Fibroblast of lung (primary cell): ENCODE results near the gene SAXO1. TPM values are rescaled to one million over a fixed set of nuclear protein-coding genes. Genes with fewer than 3 reads are reported as not detected.

Source experiments
- DNase-seq, 2 donors: peaks; one replicate each; pipeline versions ENCODE4 v3.0.0 to v3.0.0-alpha.2; 2010; ENCODE audit warnings: low read depth in 2 of 2
- H2AFZ ChIP-seq: 2 replicates; pipeline ENCODE4 v1.5.1; 2012; ENCODE audit warnings: low read length, control low read depth, inconsistent platforms
- H3K27ac ChIP-seq: 2 replicates; pipeline ENCODE4 v1.5.1; 2011; ENCODE audit warnings: low read length, control low read depth; ENCODE audit not compliant: insufficient read depth
- H3K27me3 ChIP-seq: 2 replicates; pipeline ENCODE4 v1.5.1; 2011; ENCODE audit warnings: mild to moderate bottlenecking, low read length; ENCODE audit not compliant: control insufficient read depth, insufficient read depth
- H3K36me3 ChIP-seq: 2 replicates; pipeline ENCODE4 v1.5.1; 2011; ENCODE audit warnings: low read length; ENCODE audit not compliant: control insufficient read depth, insufficient read depth
- H3K4me1 ChIP-seq: 2 replicates; pipeline ENCODE4 v1.5.1; 2011; ENCODE audit warnings: low read length; ENCODE audit not compliant: control insufficient read depth, insufficient read depth; ENCODE audit errors: extremely low read depth
- H3K4me2 ChIP-seq: 2 replicates; pipeline ENCODE4 v1.5.1; 2011; ENCODE audit warnings: low read length, control low read depth; ENCODE audit not compliant: insufficient read depth; ENCODE audit errors: extremely low read depth
- H3K4me3 ChIP-seq, 4 experiments: fragments of 200-600 bp in 1 of 4; sonication (generic) in 1 of 4; replicated peaks in 1 of 4; 2 replicates each; pipeline ENCODE4 v1.5.1; 2011 to 2016; ENCODE audit warnings: low read length in 4 of 4, low read depth in 3 of 4, mild to moderate bottlenecking in 3 of 4, control low read depth in 2 of 4, inconsistent platforms in 1 of 4, mixed read lengths in 1 of 4; ENCODE audit not compliant: insufficient read depth in 1 of 4; ENCODE audit errors: control extremely low read depth in 1 of 4
- H3K79me2 ChIP-seq: 2 replicates; pipeline ENCODE4 v1.5.1; 2012; ENCODE audit warnings: mild to moderate bottlenecking, low read length, inconsistent platforms; ENCODE audit not compliant: control insufficient read depth, insufficient read depth
- H3K9ac ChIP-seq: 2 replicates; pipeline ENCODE4 v1.5.1; 2011; ENCODE audit warnings: mild to moderate bottlenecking, low read length, control low read depth; ENCODE audit not compliant: insufficient read depth
- H3K9me3 ChIP-seq: 2 replicates; pipeline ENCODE4 v1.5.1; 2012; ENCODE audit warnings: low read depth, low read length; ENCODE audit not compliant: control insufficient read depth, insufficient read depth
- H4K20me1 ChIP-seq: 2 replicates; pipeline ENCODE4 v1.5.1; 2011; ENCODE audit warnings: low read length; ENCODE audit not compliant: control insufficient read depth, insufficient read depth; ENCODE audit errors: extremely low read depth
- CTCF ChIP-seq, 2 donors: IDR thresholded peaks in 1 of 2; conservative IDR thresholded peaks in 1 of 2; 1 replicate in 1 of 2; 2 replicates in 1 of 2; pipeline ENCODE4 v1.5.1; 2011 to 2012; ENCODE audit warnings: low read length in 2 of 2, control low read depth in 1 of 2, inconsistent platforms in 1 of 2, low read depth in 1 of 2, mild to moderate bottlenecking in 1 of 2
- EZH2 ChIP-seq: IDR thresholded peaks from 2 replicates; pipeline ENCODE4 v1.5.1; 2012; ENCODE audit warnings: low read length, control low read depth, mild to moderate bottlenecking; ENCODE audit errors: missing control alignments
- polyA plus RNA-seq, 2 donors: library from polyadenylated mRNA; depleted of rRNA in 1 of 2; stranded (reverse) in 1 of 2; unstranded in 1 of 2; fragments of >200 nt; gene quantifications; 2 replicates each; pipeline ENCODE4 v1.2.1, GENCODE V29; 2011 to 2012; ENCODE audit warnings: missing spikeins in 1 of 2
- total RNA-seq: library from RNA; depleted of rRNA; stranded (reverse); fragments of >200 nt; gene quantifications from 2 replicates; pipeline ENCODE4 v1.2.1, GENCODE V29; 2014

The SAXO1 gene
- total and polyA plus RNA-seq, 2 donors (not counting 1 experiment from before 2014, with no cell fraction given) = 0.01 to 0.17 TPM

GRCh38 chr9:18990494-18990893 lies 42.5 kb downstream of the SAXO1 start:
- Histone ChIP-seq H3K4me1 (no peaks in the 10 kb centered on the region), H3K9me3 (no peaks in the 10 kb centered on the region), H3K27ac (no peak overlapping the region), H3K27me3 (peaks cover 3% of the 10 kb centered on the region), H4K20me1 (no peaks in the 10 kb centered on the region), H3K36me3 (no peaks in the 10 kb centered on the region), H3K4me2 (no peak overlapping the region), H3K79me2 (no peaks in the 10 kb centered on the region), H3K4me3 (no peak overlapping the region), H2AFZ (no peak overlapping the region), H3K9ac (no peak overlapping the region)
- TF ChIP-seq CTCF (conservative IDR thresholded peaks at IDR 0.05 in 1 of 2, IDR thresholded peaks at IDR 0.05 in 1 of 2; ENCODE audit: low read depth in 1 of 2, low read length in 2 of 2) (no peak), EZH2 (no peak)
- DNase-seq = no peak

GRCh38 chr9:18989865-18990264 lies 43.1 kb downstream of the SAXO1 start:
- no peaks in the 10 kb centered on the region for H4K20me1 ChIP-seq
- no peak overlapping the region for H3K4me2 ChIP-seq
- peaks cover 3% of the 10 kb centered on the region for H3K27me3 ChIP-seq
- TF ChIP-seq CTCF (conservative IDR thresholded peaks at IDR 0.05 in 1 of 2, IDR thresholded peaks at IDR 0.05 in 1 of 2; ENCODE audit: low read depth in 1 of 2, low read length in 2 of 2) (no peak), EZH2 (no peak)
- H3K4me3 ChIP-seq = no peak overlapping the region
- H3K36me3 ChIP-seq = no peaks in the 10 kb centered on the region
- DNase-seq = no peak
- H3K9ac ChIP-seq = no peak overlapping the region
- H3K9me3 ChIP-seq = no peaks in the 10 kb centered on the region
- no peaks in the 10 kb centered on the region for H3K79me2 ChIP-seq
- no peak overlapping the region for H3K27ac ChIP-seq
- no peaks in the 10 kb centered on the region for H3K4me1 ChIP-seq
- no peak overlapping the region for H2AFZ ChIP-seq

GRCh38 chr9:18989097-18989496 lies 43.9 kb downstream of the SAXO1 start:
- no peak for DNase-seq
- Histone ChIP-seq H3K36me3 (no peaks in the 10 kb centered on the region), H2AFZ (no peak overlapping the region), H3K79me2 (no peaks in the 10 kb centered on the region), H3K4me3 (no peak overlapping the region), H4K20me1 (no peaks in the 10 kb centered on the region), H3K4me2 (no peak overlapping the region), H3K9ac (no peak overlapping the region), H3K9me3 (no peaks in the 10 kb centered on the region), H3K4me1 (no peaks in the 10 kb centered on the region), H3K27me3 (peaks cover 3% of the 10 kb centered on the region), H3K27ac (no peak overlapping the region)
- TF ChIP-seq CTCF (conservative IDR thresholded peaks at IDR 0.05 in 1 of 2, IDR thresholded peaks at IDR 0.05 in 1 of 2; ENCODE audit: low read depth in 1 of 2, low read length in 2 of 2) (no peak), EZH2 (no peak)
